ENCODE data around the gene MBNL3. TPM values are rescaled to one million over a fixed set of nuclear protein-coding genes. Genes with fewer than 3 reads are reported as not detected.

MBNL3 gene
- total RNA-seq, 1 experiment from 2014 or later: 0.39 TPM

GRCh38 chrX:132414404-132414803, 74.4 kb downstream of the MBNL3 start:
- no TSS peak for BruUV-seq (replicated peaks)
- no peak for DNase-seq (ENCODE audit: low read depth, low spot score)
- intact Hi-C loops (cut with micrococcal nuclease; ENCODE audit: unreplicated experiment) (no loop called here), in situ Hi-C loops (cut with HindIII; ENCODE audit: low pct_unique_long_range_greater_than_20kb, low sequenced_read_pairs) (no loop called here)
- no peak overlapping the region for H3K27ac ChIP-seq (ENCODE audit: low read length)
- TF ChIP-seq TCF7L2 (IDR thresholded peaks at IDR 0.05; ENCODE audit: low read depth, low read length) (no peak), POLR2AphosphoS5 (IDR thresholded peaks at IDR 0.05; ENCODE audit: low read depth, low read length) (no peak), REST (IDR thresholded peaks at IDR 0.05; ENCODE audit: insufficient read depth in 1 of 2, low read depth in 2 of 2, low read length in 1 of 2) (no peak), SIN3A (IDR thresholded peaks at IDR 0.05; ENCODE audit: borderline replicate concordance, insufficient read depth, low read depth, low read length) (no peak), CTCF (IDR thresholded peaks at IDR 0.05) (no peak)
- no peaks in the 10 kb centered on the region for H3K9me3 ChIP-seq (ENCODE audit: control insufficient read depth, insufficient read depth, low read depth, low read length)
- CTCF ChIA-PET: no interaction called here
- POLR2A ChIA-PET: no interaction called here
- H3K27me3 ChIP-seq (ENCODE audit: control insufficient read depth, insufficient read depth, low read length): no peaks in the 10 kb centered on the region; the same call in 1 of the 2 replicates
- no peaks in the 10 kb centered on the region for H3K4me1 ChIP-seq (ENCODE audit: control insufficient read depth, insufficient read depth, low read length)
- H3K36me3 ChIP-seq (ENCODE audit: control insufficient read depth, insufficient read depth, low read length): no peaks in the 10 kb centered on the region
- no peak overlapping the region for H3K4me3 ChIP-seq (ENCODE audit: low read depth in 2 of 2, low read length in 2 of 2)
- no peak for ATAC-seq

- Histone ChIP-seq H3K4me3 (ENCODE audit: low read depth in 2 of 2, low read length in 2 of 2) (no peak overlapping the region), H3K4me1 (ENCODE audit: control insufficient read depth, insufficient read depth, low read length) (no peaks in the 10 kb centered on the region), H3K9me3 (ENCODE audit: control insufficient read depth, insufficient read depth, low read depth, low read length) (no peaks in the 10 kb centered on the region), H3K36me3 (ENCODE audit: control insufficient read depth, insufficient read depth, low read length) (no peaks in the 10 kb centered on the region), H3K27me3 (ENCODE audit: control insufficient read depth, insufficient read depth, low read length) (no peaks in the 10 kb centered on the region; the same call in 1 of the 2 replicates), H3K27ac (ENCODE audit: low read length) (no peak overlapping the region)
- ChIA-PET POLR2A (no interaction called here), CTCF (no interaction called here)
- ATAC-seq: no peak
- no TSS peak for BruUV-seq (replicated peaks)
- intact Hi-C loops (cut with micrococcal nuclease; ENCODE audit: unreplicated experiment): no loop called here
- TF ChIP-seq POLR2AphosphoS5 (IDR thresholded peaks at IDR 0.05; ENCODE audit: low read depth, low read length) (no peak), SIN3A (IDR thresholded peaks at IDR 0.05; ENCODE audit: borderline replicate concordance, insufficient read depth, low read depth, low read length) (no peak), TCF7L2 (IDR thresholded peaks at IDR 0.05; ENCODE audit: low read depth, low read length) (no peak), CTCF (IDR thresholded peaks at IDR 0.05) (no peak), REST (IDR thresholded peaks at IDR 0.05; ENCODE audit: insufficient read depth in 1 of 2, low read depth in 2 of 2, low read length in 1 of 2) (no peak)
- DNase-seq (ENCODE audit: low read depth, low spot score): no peak
- in situ Hi-C loops (cut with HindIII; ENCODE audit: low pct_unique_long_range_greater_than_20kb, low sequenced_read_pairs): no loop called here
Measured at GRCh38 chrX:132413459-132413858, 75.4 kb downstream of the MBNL3 start.
